Stimulated activated CD4-positive, alpha-beta T cell treated with anti-CD3 and anti-CD28 coated beads, Interleukin-15, amount 100 ng/mL, for 24 hours (primary cell): Measurements from ENCODE around the gene LARP6.
"Not testable (repeated sequence)": the region's sequence is repeated elsewhere in the genome, so short reads cannot be mapped to it uniquely, and the experiment has no call there.

Experiments
- DNase-seq: peaks from one replicate; pipeline ENCODE4 v3.0.0-alpha.2; 2020

Gene LARP6

GRCh38 chr15:70829371-70830166 lies 24.4 kb downstream of the LARP6 start:
- DNase-seq: no peak

GRCh38 chr15:70827721-70828120 lies 26.2 kb downstream of the LARP6 start:
- no peak for DNase-seq

GRCh38 chr15:70826634-70827033 lies 27.3 kb downstream of the LARP6 start:
- DNase-seq: no peak

- DNase-seq: no peak
Observed at GRCh38 chr15:70825841-70826240, 28.1 kb downstream of the LARP6 start.

GRCh38 chr15:70823196-70823595 lies 30.8 kb downstream of the LARP6 start:
- DNase-seq: no peak

GRCh38 chr15:70820214-70820613 lies 33.7 kb downstream of the LARP6 start:
- DNase-seq: no peak

GRCh38 chr15:70818580-70818979 lies 35.4 kb downstream of the LARP6 start:
- DNase-seq: no peak

- no peak for DNase-seq
Observed at GRCh38 chr15:70817266-70817665, 36.7 kb downstream of the LARP6 start.

- no peak for DNase-seq
Observed at GRCh38 chr15:70815604-70816003, 38.4 kb downstream of the LARP6 start.

- not testable (repeated sequence) for DNase-seq
Observed at GRCh38 chr15:70815011-70815410, 38.9 kb downstream of the LARP6 start.

- no peak for DNase-seq
Observed at GRCh38 chr15:70812827-70813364, 41.1 kb downstream of the LARP6 start.

- DNase-seq: no peak
Observed at GRCh38 chr15:70810916-70811578, 42.9 kb downstream of the LARP6 start.

GRCh38 chr15:70806992-70807712 lies 46.8 kb downstream of the LARP6 start:
- DNase-seq: no peak

- not testable (repeated sequence) for DNase-seq
Observed at GRCh38 chr15:70804388-70804787, 49.6 kb downstream of the LARP6 start.

- no peak for DNase-seq
Observed at GRCh38 chr15:70802629-70803028, 51.3 kb downstream of the LARP6 start.

- DNase-seq: no peak
Observed at GRCh38 chr15:70801109-70801508, 52.8 kb downstream of the LARP6 start.

- no peak for DNase-seq
Observed at GRCh38 chr15:70799667-70800450, 54.1 kb downstream of the LARP6 start.

GRCh38 chr15:70797464-70797863 lies 56.5 kb downstream of the LARP6 start:
- DNase-seq: no peak

- no peak for DNase-seq
Observed at GRCh38 chr15:70796516-70797310, 57.2 kb downstream of the LARP6 start.

- no peak for DNase-seq
Observed at GRCh38 chr15:70795311-70795665, 58.7 kb downstream of the LARP6 start.

- DNase-seq: no peak
Observed at GRCh38 chr15:70794596-70795310, 59.2 kb downstream of the LARP6 start.
